ENCODE measurements around the gene JAML.

JAML gene

DNA sequence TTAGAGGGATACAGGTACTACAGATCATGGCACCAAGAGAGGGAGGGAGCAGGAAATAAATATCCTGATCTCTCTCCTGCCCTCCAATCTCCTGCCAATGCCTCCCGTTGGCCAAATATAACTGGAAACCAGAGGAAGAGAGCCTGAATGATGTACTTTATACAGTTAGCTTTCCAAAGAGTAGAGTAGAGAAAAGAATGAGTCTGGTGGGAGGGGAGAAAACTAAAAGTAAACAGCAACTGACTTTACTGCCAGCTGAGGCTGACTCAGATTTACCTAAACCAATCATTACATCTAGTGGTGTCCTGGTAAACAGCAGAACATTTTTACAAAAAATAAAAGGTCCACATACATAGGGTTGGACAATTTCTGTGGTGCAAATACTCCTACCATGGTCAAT is 22.2 kb upstream of the JAML start:
- Mint-ChIP-seq H3K4me1 (peaks cover 55% of the 10 kb centered on the region), H3K27me3 (no peaks in the 10 kb centered on the region), H3K36me3 (peaks cover 16% of the 10 kb centered on the region), H3K9me3 (no peaks in the 10 kb centered on the region), H3K4me3 (no peak overlapping the region), H3K27ac (no peak overlapping the region)
- no peak for ATAC-seq

DNA sequence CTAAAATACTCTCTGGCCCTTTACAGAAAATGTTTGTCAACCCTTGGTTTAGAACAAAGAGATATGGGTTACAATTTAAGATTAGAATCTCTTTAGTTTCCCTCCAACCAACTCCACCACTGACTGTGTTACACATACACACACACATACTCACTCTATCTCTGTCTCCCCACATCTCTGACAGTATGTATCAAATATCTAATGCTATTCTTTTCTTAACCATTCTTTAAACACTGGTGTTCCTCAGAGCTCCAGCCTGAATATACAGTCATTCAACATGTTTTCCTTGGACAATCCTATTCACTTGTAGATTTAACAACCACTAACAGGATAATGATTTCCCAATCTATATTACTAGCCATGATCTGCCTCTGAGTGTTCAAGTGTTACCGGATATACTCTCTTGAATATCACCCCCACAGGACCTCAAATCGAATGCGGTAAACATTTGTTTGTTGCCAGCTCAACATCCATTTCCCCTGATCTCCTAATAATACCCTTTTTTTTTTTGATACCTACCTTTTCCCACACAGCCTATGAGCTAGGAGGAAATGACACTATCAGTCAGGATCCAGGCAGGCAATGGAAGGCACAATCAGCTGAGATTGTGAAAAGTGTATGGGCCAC is 21.2 kb upstream of the JAML start:
- ATAC-seq: no peak
- Mint-ChIP-seq H3K9me3 (no peaks in the 10 kb centered on the region), H3K4me3 (no peak overlapping the region), H3K27me3 (no peaks in the 10 kb centered on the region), H3K4me1 (peaks cover 64% of the 10 kb centered on the region), H3K27ac (no peak overlapping the region), H3K36me3 (peaks cover 16% of the 10 kb centered on the region)

DNA sequence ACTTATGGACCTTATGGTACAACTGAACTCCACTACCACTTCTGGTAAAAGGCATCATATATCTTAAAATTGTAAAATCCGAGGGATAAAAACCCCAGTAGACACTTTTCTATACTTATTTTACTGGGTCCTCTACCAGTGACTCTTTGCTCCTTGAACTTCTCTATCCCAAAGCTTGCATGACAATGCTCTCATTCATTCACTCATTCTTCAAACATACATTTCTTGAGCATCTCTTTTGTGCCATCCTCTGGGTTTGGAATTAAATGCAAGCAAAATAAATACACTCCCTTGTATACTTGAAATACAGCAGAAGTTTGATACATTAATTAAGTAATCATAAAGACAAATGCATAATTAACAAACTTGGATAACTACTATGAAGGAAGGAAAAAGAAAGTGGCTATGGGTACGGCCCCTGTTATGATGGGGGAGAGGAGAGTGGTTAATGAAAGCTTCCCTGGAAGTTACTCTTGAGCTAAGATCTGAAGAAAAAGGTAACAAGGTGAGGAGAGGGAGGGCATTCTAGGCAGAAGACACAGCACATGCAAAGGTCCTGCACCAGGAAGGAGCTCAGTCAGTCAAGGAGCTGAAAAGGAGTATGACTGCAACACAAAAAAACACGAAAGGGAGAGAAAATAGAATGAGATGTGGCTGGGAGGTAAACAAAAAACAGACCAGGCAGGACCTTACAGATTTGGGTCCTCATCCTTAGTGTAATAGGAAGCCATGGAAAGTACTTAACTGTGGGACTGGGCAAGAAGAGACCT is 19.4 kb upstream of the JAML start:
- peak overlapping the region; percentile 53 for H3K27ac Mint-ChIP-seq
- no peak for ATAC-seq
- H3K9me3 Mint-ChIP-seq: no peaks in the 10 kb centered on the region
- peaks cover 63% of the 10 kb centered on the region for H3K4me1 Mint-ChIP-seq
- no peaks in the 10 kb centered on the region for H3K27me3 Mint-ChIP-seq
- H3K36me3 Mint-ChIP-seq: peaks cover 16% of the 10 kb centered on the region
- H3K4me3 Mint-ChIP-seq: peak overlapping the region; percentile 0

DNA sequence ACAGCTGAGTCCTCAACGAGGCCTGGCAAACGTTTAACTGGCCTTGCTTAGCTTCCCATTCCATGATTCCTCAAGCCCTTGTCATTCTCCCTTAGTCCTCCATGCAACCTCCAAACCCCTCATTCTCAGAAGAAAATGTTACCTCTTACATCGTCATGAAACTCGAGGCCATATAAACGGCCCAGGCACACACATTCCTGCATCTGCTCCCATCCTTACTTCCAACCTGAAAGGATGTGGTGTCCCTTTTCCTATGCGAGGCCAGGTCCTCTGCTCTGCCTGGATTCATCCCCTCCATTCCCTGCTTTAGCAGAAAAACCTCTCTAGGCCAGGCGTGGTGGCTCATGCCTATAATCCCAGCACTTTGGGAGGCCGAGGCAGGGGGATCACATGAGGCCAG is 18.4 kb upstream of the JAML start:
- H3K27me3 Mint-ChIP-seq: no peaks in the 10 kb centered on the region
- H3K4me1 Mint-ChIP-seq: peaks cover 63% of the 10 kb centered on the region
- peak overlapping the region; percentile 53 for H3K27ac Mint-ChIP-seq
- H3K4me3 Mint-ChIP-seq: no peak overlapping the region
- ATAC-seq: no peak
- H3K36me3 Mint-ChIP-seq: peaks cover 23% of the 10 kb centered on the region
- H3K9me3 Mint-ChIP-seq: no peaks in the 10 kb centered on the region

DNA sequence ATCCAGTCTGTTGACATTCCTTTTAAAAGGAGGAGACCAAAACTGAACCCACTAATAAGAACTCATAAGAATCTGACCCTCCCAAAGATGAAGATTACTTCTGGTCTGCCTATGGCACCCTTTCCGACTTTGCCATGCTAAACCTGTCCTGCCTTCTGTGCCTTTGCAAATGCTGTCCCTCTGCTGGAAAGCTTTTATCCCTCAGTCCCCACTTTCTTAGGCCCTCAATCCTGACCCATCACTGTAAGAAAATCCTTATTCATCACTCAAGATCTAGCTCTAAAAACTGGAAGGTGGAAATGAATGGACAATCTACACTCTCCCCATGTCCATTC is 16.9 kb upstream of the JAML start:
- Mint-ChIP-seq H3K4me1 (peaks cover 58% of the 10 kb centered on the region), H3K27ac (peak overlapping the region; percentile 53), H3K4me3 (peak overlapping the region; percentile 18), H3K36me3 (peaks cover 22% of the 10 kb centered on the region), H3K9me3 (no peaks in the 10 kb centered on the region), H3K27me3 (no peaks in the 10 kb centered on the region)
- no peak for ATAC-seq

DNA sequence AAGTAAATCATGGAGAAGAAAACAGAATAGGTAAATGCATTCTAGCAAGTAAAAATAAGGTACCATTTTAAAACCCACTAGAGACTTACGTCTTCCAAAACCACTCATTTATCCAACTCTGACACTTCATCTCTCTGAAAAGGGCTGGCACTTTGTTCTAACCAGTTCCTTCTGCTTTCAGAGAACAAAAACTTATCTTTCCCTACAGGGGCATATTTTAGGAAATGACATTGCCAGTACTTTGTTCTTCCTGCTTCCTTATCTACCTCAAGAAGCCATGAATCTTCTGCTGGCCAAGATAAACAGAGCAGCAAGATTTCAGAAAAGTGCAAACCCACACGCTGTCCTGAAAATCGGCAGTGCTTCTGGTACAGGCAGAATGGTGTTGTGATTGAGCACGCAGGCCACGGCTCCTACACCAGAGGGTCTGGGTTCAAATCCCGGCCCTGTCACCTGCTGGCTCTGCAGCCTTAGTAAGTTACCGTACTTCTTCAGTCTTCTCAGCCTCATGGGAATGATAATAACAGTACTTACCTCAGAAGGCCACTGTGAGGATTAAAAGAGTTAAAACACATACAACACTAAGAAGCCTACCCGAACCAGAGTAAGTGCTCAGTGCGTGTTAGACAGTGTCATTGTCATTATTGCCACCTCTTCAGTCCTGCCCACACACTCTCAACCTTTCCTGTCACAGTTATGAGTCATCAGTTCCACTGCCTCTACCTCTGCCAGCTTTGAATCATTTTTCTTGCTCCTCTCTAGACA is 16.4 kb upstream of the JAML start:
- Mint-ChIP-seq H3K4me3 (peak overlapping the region; percentile 18), H3K27ac (peak overlapping the region; percentile 53), H3K4me1 (peaks cover 54% of the 10 kb centered on the region), H3K36me3 (peaks cover 24% of the 10 kb centered on the region), H3K9me3 (no peaks in the 10 kb centered on the region), H3K27me3 (no peaks in the 10 kb centered on the region)
- ATAC-seq: peak; percentile 96

DNA sequence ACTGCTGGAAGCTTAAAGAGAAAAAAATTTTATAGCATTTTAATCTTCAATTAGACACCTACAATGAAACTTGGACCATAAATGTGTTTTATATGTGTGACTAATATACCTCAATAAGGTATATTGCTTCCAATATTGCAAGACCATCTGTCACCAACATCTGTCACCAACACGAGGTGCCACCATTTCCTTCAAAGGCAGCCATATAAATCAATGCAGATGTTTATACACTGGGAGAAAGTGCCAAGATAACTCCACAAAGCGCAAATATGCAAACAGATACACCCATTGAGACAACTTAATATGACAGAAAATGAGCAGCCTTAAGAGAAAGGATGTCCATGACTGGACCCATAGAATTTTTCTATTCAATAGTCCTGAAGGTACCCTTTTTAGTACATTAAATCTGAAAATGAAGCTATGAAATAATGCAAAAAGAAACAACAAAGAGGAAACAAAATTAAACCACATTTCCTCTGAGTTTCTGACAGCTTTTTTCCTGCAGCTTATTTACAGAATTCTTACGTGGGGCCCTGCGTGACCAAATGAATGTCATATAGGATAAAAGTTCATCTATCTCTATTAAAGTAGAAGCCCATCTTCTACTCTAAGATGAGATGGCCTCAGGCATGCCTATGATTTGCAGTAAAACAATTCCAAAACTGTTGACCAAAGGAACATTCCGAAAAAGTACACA is 14.8 kb upstream of the JAML start:
- no peak for ATAC-seq

DNA sequence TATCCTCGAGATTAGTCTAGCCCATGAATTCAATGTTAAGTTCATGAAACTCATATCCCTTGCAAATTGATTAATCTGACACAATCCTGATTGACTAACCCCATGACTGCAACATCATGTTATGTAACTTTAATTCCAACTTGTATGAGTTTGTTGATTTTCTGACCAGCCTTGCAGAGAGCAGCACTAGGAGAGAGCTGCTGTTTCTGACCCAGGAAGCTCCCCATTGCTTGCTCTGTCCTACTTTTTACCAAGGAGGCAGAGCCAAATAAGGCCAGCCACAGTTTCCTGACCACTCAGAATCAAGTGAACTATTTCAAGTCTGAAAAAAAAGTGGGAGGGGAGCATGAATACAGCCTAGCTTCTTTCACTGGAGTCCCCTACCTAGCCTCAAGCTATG is 14.1 kb upstream of the JAML start:
- no peaks in the 10 kb centered on the region for H3K27me3 Mint-ChIP-seq
- no peak overlapping the region for H3K27ac Mint-ChIP-seq
- peaks cover 31% of the 10 kb centered on the region for H3K4me1 Mint-ChIP-seq
- H3K9me3 Mint-ChIP-seq: no peaks in the 10 kb centered on the region
- H3K36me3 Mint-ChIP-seq: peaks cover 37% of the 10 kb centered on the region
- H3K4me3 Mint-ChIP-seq: no peak overlapping the region
- ATAC-seq: no peak

More for the DNA sequence above, 14.8 kb upstream of the JAML start:
- peaks cover 37% of the 10 kb centered on the region for H3K36me3 Mint-ChIP-seq
- peak overlapping the region; percentile 53 for H3K27ac Mint-ChIP-seq
- no peaks in the 10 kb centered on the region for H3K27me3 Mint-ChIP-seq
- no peaks in the 10 kb centered on the region for H3K9me3 Mint-ChIP-seq
- H3K4me1 Mint-ChIP-seq: peaks cover 38% of the 10 kb centered on the region
- H3K4me3 Mint-ChIP-seq: peak overlapping the region; percentile 8

DNA sequence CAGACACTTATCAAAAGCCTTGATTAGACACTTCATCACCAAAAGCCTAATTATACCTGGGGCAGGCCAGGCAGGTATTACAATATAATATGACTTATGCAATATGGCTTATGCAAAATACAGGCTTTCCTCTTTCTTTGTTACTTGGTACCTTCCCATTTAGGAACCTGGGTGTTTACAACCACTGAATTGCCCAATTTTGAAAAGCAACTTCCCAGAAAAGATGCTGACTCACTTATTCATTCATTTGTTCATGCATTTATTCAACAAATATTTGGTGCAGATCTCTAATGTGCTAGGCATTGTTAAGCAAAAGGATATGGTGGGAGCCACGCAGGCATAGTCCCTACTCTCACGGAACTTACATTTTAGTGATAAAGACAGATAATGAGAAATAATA is 13.6 kb upstream of the JAML start:
- H3K27me3 Mint-ChIP-seq: no peaks in the 10 kb centered on the region
- peaks cover 40% of the 10 kb centered on the region for H3K36me3 Mint-ChIP-seq
- no peak for ATAC-seq
- peaks cover 28% of the 10 kb centered on the region for H3K4me1 Mint-ChIP-seq
- no peaks in the 10 kb centered on the region for H3K9me3 Mint-ChIP-seq
- no peak overlapping the region for H3K27ac Mint-ChIP-seq
- H3K4me3 Mint-ChIP-seq: no peak overlapping the region

DNA sequence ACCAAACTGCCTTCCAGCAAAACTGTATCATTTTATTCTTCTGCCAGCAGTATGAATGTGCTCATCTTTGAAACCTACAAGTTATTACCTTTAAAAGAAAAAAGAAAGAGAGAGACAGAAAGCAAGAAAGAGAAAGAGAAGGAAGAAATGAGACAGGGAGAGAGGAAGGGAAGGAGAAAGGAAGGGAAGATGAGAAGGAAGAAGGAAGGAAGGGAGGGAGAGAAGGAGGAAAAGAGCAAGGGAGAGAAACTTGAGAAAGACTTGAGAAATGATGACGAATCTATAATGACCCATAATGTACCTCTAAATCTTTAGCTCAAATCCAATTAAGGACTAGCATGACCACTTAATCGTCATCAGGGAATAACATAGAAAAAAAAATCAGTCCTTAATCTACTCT is 11.4 kb upstream of the JAML start:
- peaks cover 44% of the 10 kb centered on the region for H3K36me3 Mint-ChIP-seq
- no peak overlapping the region for H3K27ac Mint-ChIP-seq
- H3K4me1 Mint-ChIP-seq: peaks cover 5% of the 10 kb centered on the region

DNA sequence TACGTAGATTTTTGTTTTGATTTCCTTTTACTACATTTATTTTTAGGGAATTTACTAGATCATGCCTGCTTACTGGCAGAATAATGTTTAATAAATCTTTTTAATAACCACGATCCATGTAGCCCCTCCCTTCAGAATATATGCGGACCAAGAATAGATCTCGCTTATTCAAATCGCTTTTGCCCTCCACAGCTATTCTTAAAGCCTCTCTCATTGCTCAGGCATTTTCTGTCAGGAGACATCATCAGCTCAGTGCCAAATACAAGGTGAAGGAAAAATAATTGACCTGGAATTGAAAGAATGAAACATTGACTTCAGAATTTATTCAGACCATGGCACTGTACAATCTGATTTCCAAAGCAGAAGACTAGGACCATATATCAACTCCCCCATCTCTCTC is 10.0 kb upstream of the JAML start:
- Mint-ChIP-seq H3K4me3 (no peak overlapping the region), H3K27ac (no peak overlapping the region), H3K4me1 (peaks cover 1% of the 10 kb centered on the region)

More for the DNA sequence above, 11.4 kb upstream of the JAML start:
- H3K4me3 Mint-ChIP-seq: no peak overlapping the region
- H3K9me3 Mint-ChIP-seq: no peaks in the 10 kb centered on the region
- H3K27me3 Mint-ChIP-seq: no peaks in the 10 kb centered on the region
- no peak for ATAC-seq

DNA sequence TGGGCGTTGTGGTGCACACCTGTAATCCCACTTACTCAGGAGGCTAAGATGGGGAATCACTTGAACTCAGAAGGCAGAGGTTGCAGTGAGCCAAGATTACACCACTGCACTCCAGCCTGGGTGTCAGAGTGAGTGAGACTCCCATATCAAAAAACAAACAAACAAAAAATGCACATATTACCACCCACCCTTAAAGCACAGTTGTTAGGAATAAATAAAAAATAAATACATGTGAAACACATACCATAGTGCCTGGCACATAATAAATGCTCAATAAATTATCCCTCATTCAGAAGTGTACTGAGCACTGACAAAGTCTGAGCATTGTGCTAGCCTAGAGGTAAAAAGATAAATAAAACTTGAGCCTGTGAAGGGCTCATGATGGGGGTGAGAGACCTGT is 9.0 kb upstream of the JAML start:
- H3K4me3 Mint-ChIP-seq: no peak overlapping the region
- H3K9me3 Mint-ChIP-seq: no peaks in the 10 kb centered on the region
- ATAC-seq: no peak
- H3K27ac Mint-ChIP-seq: no peak overlapping the region
- peaks cover 11% of the 10 kb centered on the region for H3K4me1 Mint-ChIP-seq
- no peaks in the 10 kb centered on the region for H3K27me3 Mint-ChIP-seq
- H3K36me3 Mint-ChIP-seq: peaks cover 47% of the 10 kb centered on the region

More for the DNA sequence above, 10.0 kb upstream of the JAML start:
- H3K36me3 Mint-ChIP-seq: peaks cover 44% of the 10 kb centered on the region
- H3K27me3 Mint-ChIP-seq: no peaks in the 10 kb centered on the region
- no peak for ATAC-seq
- H3K9me3 Mint-ChIP-seq: no peaks in the 10 kb centered on the region

DNA sequence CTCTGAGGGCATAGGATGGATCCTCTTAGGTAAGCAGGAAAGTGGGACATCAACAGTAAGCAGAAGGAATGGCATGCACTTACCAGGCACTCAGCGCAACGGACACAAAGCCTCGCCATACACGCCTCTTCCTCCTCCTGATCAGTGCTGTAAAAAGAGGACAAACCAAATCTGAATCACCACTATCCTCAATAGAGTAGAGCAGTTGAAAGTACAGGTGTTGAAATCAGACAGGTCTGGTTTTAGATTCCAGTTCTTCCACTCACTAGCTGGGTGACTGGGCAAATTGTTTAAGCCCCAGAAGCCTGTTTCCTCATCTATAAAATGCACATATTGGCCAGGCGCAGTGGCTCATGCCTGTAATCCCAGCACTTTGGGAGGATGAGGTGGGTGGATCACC is 8.6 kb upstream of the JAML start:
- ATAC-seq: no peak
- no peaks in the 10 kb centered on the region for H3K27me3 Mint-ChIP-seq
- H3K4me1 Mint-ChIP-seq: peaks cover 16% of the 10 kb centered on the region
- H3K9me3 Mint-ChIP-seq: no peaks in the 10 kb centered on the region
- H3K27ac Mint-ChIP-seq: no peak overlapping the region
- H3K36me3 Mint-ChIP-seq: peaks cover 42% of the 10 kb centered on the region
- no peak overlapping the region for H3K4me3 Mint-ChIP-seq

DNA sequence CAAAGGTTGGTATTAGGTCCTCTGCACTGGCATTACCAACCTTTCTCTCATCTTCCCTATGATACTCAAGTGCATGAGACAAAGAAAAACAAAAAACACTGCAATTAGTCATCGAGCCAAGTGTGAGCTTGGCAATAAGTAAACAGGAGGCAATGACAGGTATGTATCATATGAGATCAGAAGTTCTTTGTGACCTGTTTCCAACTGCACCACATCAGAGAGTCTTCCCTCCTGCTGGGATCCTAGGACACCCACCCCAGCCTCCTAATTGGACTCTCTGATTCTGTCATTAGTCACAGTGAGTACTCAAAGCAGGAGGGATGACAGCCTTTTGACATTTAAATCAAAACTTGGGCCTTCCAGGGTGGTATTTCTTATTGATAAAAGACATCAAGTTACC is 7.8 kb upstream of the JAML start:
- Mint-ChIP-seq H3K36me3 (peaks cover 40% of the 10 kb centered on the region), H3K9me3 (no peaks in the 10 kb centered on the region), H3K27me3 (no peaks in the 10 kb centered on the region), H3K4me1 (peaks cover 23% of the 10 kb centered on the region), H3K27ac (no peak overlapping the region), H3K4me3 (no peak overlapping the region)
- no peak for ATAC-seq

DNA sequence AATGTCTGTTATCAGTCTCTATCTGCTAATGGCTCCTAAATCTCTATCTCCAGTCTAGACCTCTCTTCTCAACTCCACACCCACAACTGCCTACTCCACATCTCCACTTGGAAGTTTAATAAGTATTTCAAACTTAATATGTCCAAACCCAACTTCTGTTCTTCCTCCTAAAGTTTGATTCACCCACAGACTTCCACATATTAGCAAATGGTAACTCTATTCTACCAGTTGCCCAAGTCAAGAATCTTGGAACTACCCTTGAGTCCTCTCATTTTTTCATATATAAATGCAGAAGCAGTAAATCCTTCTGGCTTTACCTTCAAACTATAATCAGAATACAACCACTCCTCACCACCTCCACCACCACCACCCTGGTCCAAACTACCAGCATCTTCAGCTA is 6.7 kb upstream of the JAML start:
- H3K4me1 Mint-ChIP-seq: peaks cover 32% of the 10 kb centered on the region
- H3K27me3 Mint-ChIP-seq: no peaks in the 10 kb centered on the region
- no peak overlapping the region for H3K27ac Mint-ChIP-seq
- no peaks in the 10 kb centered on the region for H3K9me3 Mint-ChIP-seq
- ATAC-seq: no peak
- H3K36me3 Mint-ChIP-seq: peaks cover 45% of the 10 kb centered on the region
- H3K4me3 Mint-ChIP-seq: no peak overlapping the region
